Glutamatergic neuron (in vitro differentiated cells): ENCODE measurements around the gene SIM1. TPM values are rescaled to one million over a fixed set of nuclear protein-coding genes. Genes with fewer than 3 reads are reported as not detected.

Experiments
- DNase-seq: peaks from one replicate; pipeline ENCODE4 v3.0.0; 2022
- H3K27ac Mint-ChIP-seq: one replicate; pipeline ENCODE4 v1.8.0; 2020; ENCODE audit warnings: mild to moderate bottlenecking, mixed read lengths, inconsistent platforms; ENCODE audit not compliant: unreplicated experiment
- H3K27me3 Mint-ChIP-seq: one replicate; pipeline ENCODE4 v1.8.0; 2020; ENCODE audit warnings: mild to moderate bottlenecking, moderate library complexity, mixed read lengths, inconsistent platforms; ENCODE audit not compliant: unreplicated experiment
- H3K36me3 Mint-ChIP-seq: one replicate; pipeline ENCODE4 v1.8.0; 2020; ENCODE audit warnings: mild to moderate bottlenecking, mixed read lengths, inconsistent platforms; ENCODE audit not compliant: unreplicated experiment
- H3K4me1 Mint-ChIP-seq: one replicate; pipeline ENCODE4 v1.8.0; 2020; ENCODE audit warnings: mild to moderate bottlenecking, low read depth, mixed read lengths, inconsistent platforms; ENCODE audit not compliant: unreplicated experiment
- H3K4me3 Mint-ChIP-seq: one replicate; pipeline ENCODE4 v1.8.0; 2020; ENCODE audit warnings: mild to moderate bottlenecking, mixed read lengths, inconsistent platforms; ENCODE audit not compliant: unreplicated experiment
- H3K9me3 Mint-ChIP-seq: one replicate; pipeline ENCODE4 v1.8.0; 2020; ENCODE audit warnings: mild to moderate bottlenecking, moderate library complexity, mixed read lengths, inconsistent platforms; ENCODE audit not compliant: unreplicated experiment
- CTCF ChIP-seq: fragments of 200-600 bp; sonication (generic); IDR thresholded peaks from one replicate; pipeline ENCODE4 v1.5.0; 2021; ENCODE audit not compliant: partially characterized antibody, unreplicated experiment
- total RNA-seq: library from RNA; stranded (reverse); fragmentation: NEBNext Ultra II Directional; extraction: Animal tissue kit (Norgen Biotek cat#: 25700); gene quantifications from one replicate; pipeline ENCODE4 v1.2.1, GENCODE V29; 2021; ENCODE audit not compliant: unreplicated experiment

Gene SIM1
- total RNA-seq, 1 donor from 2014 or later, result 49.8 TPM

DNA sequence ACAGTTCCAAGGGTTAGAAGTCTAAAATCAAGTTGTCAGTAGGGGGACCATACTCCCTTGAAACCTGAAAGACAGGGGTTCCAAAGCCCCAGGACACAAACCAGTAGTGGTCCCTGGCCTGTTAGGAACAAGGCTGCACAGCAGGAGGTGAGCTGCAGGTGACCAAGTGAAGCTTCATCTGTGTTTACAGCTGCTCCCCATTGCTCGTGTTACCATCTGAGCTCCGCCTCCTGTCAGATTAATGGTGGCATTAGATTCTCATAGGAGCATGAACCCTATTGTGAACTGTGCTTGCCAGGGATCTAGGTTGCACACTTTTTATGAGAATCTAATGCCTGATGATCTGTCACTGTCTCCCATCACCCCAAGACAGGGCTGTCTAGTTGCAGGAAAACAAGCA is 25.3 kb upstream of the SIM1 start:
- Mint-ChIP-seq H3K36me3 (peaks cover 4% of the 10 kb centered on the region), H3K4me1 (no peaks in the 10 kb centered on the region), H3K27ac (no peak overlapping the region), H3K9me3 (no peaks in the 10 kb centered on the region), H3K27me3 (no peaks in the 10 kb centered on the region), H3K4me3 (no peak overlapping the region)
- no peak for DNase-seq
- no peak for TF ChIP-seq CTCF

DNA sequence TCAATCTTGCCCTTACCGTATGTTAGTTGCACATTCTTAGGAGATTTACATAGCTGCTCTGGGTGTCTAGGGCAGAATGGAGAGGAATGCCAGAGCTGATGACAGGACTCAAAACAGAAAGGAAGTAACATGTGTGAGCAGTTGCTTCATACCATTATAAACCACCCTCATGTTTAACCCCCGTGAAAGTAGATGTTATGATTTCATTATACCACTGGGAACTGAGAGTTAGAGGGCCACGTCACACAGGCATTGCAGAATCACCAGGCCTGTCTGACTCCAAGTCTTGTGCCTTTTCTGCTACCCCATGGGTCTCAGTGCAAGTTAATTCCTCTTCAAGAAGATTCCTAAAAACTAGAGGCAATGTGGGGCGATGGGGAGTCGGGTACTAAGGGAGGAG is 23.5 kb upstream of the SIM1 start:
- Mint-ChIP-seq H3K4me1 (no peaks in the 10 kb centered on the region), H3K36me3 (peaks cover 4% of the 10 kb centered on the region), H3K4me3 (no peak overlapping the region), H3K27me3 (no peaks in the 10 kb centered on the region), H3K27ac (no peak overlapping the region), H3K9me3 (no peaks in the 10 kb centered on the region)
- no peak for TF ChIP-seq CTCF
- no peak for DNase-seq

GRCh38 chr6:100487638-100488037 is 22.9 kb upstream of the SIM1 start:
- no peaks in the 10 kb centered on the region for H3K27me3 Mint-ChIP-seq
- peaks cover 4% of the 10 kb centered on the region for H3K36me3 Mint-ChIP-seq
- no peaks in the 10 kb centered on the region for H3K4me1 Mint-ChIP-seq
- no peak for TF ChIP-seq CTCF
- no peaks in the 10 kb centered on the region for H3K9me3 Mint-ChIP-seq
- no peak overlapping the region for H3K4me3 Mint-ChIP-seq
- H3K27ac Mint-ChIP-seq, result no peak overlapping the region
- no peak for DNase-seq

DNA sequence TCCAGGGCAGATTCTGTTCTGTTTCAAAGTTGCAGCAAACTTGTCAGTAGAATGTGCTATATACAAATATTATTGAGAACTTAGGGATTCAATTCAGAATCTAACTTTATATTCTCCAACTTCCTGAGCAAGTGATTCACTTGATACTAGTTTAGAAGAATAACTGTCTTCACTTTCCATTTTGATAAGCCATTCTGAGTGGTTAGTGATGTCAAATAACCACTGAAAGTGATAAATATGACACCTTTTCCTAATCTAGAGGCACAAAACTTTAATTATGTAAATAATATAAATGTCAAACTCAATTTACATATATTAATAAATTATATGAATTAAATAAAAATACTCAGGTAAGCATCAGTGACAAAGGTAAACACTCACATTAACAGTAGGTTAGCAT is 20.5 kb upstream of the SIM1 start:
- Mint-ChIP-seq H3K4me3 (no peak overlapping the region), H3K4me1 (no peaks in the 10 kb centered on the region), H3K36me3 (no peaks in the 10 kb centered on the region), H3K9me3 (no peaks in the 10 kb centered on the region), H3K27ac (no peak overlapping the region), H3K27me3 (no peaks in the 10 kb centered on the region)
- TF ChIP-seq CTCF, result no peak
- no peak for DNase-seq

GRCh38 chr6:100484474-100484873 is 19.8 kb upstream of the SIM1 start:
- H3K4me3 Mint-ChIP-seq, result no peak overlapping the region
- peaks cover 1% of the 10 kb centered on the region for H3K4me1 Mint-ChIP-seq
- no peaks in the 10 kb centered on the region for H3K9me3 Mint-ChIP-seq
- H3K27me3 Mint-ChIP-seq, result no peaks in the 10 kb centered on the region
- no peak for DNase-seq
- H3K27ac Mint-ChIP-seq, result no peak overlapping the region
- TF ChIP-seq CTCF, result no peak
- no peaks in the 10 kb centered on the region for H3K36me3 Mint-ChIP-seq
